Central memory CD8-positive, alpha-beta T cell (primary cell): ENCODE data around the gene GTSE1.

ENCODE experiments used
- ATAC-seq: fragments of 150-1000 bp; cut with Tn5 transposase; replicated peaks from 2 replicates; pipeline ENCODE4 v1.10.0; 2022; ENCODE audit warnings: mild to moderate bottlenecking, moderate FRiP score, moderate number of reproducible peaks; ENCODE audit not compliant: poor library complexity, severe bottlenecking; ENCODE audit errors: extremely low read depth
- DNase-seq, 2 donors: peaks; one replicate each; pipeline ENCODE4 v3.0.0; 2021; ENCODE audit warnings: low spot score in 2 of 2
- H3K27ac Mint-ChIP-seq: one replicate; pipeline ENCODE4 v1.8.0; 2022; ENCODE audit warnings: low read depth, mild to moderate bottlenecking, moderate library complexity, mixed read lengths
- H3K27me3 Mint-ChIP-seq: one replicate; pipeline ENCODE4 v1.8.0; 2022; ENCODE audit warnings: mixed read lengths
- H3K36me3 Mint-ChIP-seq: one replicate; pipeline ENCODE4 v1.8.0; 2022; ENCODE audit warnings: mild to moderate bottlenecking, moderate library complexity, mixed read lengths; ENCODE audit not compliant: insufficient read depth
- H3K4me1 Mint-ChIP-seq: one replicate; pipeline ENCODE4 v1.8.0; 2022; ENCODE audit warnings: mixed read lengths
- H3K4me3 Mint-ChIP-seq: one replicate; pipeline ENCODE4 v1.8.0; 2022; ENCODE audit warnings: mild to moderate bottlenecking, moderate library complexity, mixed read lengths
- H3K9me3 Mint-ChIP-seq: one replicate; pipeline ENCODE4 v1.8.0; 2022; ENCODE audit warnings: mixed read lengths

The GTSE1 gene

DNA sequence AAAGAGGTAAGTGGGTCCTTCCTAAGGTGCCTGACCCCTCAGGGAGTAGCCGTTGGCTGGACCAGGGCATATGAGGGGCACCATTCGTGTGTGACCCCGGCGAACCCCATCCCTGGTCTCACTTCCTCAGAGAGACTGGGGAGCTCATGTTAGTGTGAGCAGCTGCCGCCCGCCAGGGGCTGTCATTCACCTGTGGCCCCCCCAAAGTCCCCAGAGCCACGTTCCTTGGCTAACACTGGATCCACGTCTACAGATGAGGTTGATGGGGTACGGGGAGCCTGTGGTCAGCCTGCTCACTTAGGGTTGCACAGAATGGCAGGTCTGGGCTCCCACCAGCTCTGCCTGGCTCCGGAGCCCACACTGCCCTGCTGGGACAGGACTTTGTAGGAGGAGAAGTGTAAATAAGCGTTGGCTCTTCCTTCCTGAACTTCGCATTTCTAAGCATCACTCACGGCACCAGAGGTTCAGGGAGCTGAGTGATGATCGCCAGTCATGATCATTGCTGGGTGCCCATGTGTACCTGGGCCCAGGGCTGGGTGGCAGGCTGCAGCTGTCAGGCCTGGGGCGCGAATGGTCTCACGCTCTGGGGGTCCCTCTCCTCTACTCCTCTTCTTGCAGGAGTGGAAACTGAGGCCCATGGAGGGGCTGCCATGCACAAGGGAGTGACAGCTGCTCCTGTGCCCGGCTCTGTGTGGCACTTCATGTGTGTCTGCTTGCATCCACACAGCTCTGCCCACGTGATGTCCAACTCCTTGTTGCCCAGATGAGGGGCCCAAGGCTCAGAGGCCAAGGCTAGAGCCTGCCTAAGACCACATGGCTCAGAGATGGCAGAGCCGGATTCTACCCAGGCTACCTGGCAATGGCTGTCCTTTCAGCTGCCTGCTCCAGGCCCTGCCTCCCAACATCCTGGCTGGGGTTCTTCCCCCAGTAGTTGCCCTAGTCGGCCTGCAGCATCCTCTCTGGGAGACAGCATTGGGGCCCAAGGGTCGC lies 17.7 kb upstream of the GTSE1 start:
- DNase-seq (no peak), ATAC-seq (no peak)
- H3K4me3 Mint-ChIP-seq: no peak overlapping the region
- no peaks in the 10 kb centered on the region for H3K27me3 Mint-ChIP-seq
- H3K27ac Mint-ChIP-seq: peak overlapping the region; percentile 22
- peaks cover 63% of the 10 kb centered on the region for H3K4me1 Mint-ChIP-seq
- H3K9me3 Mint-ChIP-seq: no peaks in the 10 kb centered on the region
- peaks cover 28% of the 10 kb centered on the region for H3K36me3 Mint-ChIP-seq

DNA sequence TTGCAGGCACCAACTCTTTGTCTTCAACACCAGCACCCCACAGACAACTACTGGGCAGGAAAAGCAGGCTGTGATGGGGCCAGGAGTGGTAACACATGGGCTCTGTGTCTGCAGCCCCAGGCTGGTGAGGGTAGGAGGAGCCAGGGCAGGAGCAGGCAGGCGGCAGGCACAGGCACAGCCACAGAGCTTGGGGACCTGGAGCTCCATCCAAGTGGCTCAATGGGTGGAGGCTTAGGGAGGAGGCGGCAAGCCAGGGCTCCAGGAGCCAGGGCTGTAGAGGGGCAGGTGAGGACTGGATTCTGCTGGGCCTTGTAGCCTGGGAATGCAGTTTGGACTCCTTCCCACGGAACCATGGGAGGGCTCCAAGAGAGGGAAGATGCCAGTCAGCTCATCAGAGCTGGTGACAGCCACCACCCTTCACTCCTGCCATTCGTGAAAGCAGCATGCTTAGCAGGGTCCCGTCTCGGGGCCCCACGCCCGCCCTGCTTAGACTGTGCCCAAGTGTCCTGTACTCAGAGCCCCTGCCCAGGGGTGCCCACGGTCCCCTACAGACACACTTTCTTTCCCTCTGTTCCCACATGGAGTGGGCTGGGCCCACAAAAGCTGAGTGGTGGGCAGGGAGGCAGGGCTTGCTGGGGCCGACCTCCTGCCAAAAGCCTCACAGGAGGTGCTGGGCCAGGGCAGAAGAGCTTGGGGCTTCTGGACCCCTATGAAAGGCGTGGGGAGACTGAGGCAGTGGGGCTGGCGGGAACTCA lies 16.4 kb upstream of the GTSE1 start:
- H3K27ac Mint-ChIP-seq: peak overlapping the region; percentile 90
- ATAC-seq: no peak
- no peak for DNase-seq
- H3K27me3 Mint-ChIP-seq: no peaks in the 10 kb centered on the region
- H3K4me3 Mint-ChIP-seq: peak overlapping the region; percentile 63
- peaks cover 30% of the 10 kb centered on the region for H3K36me3 Mint-ChIP-seq
- H3K4me1 Mint-ChIP-seq: peaks cover 65% of the 10 kb centered on the region
- H3K9me3 Mint-ChIP-seq: no peaks in the 10 kb centered on the region

DNA sequence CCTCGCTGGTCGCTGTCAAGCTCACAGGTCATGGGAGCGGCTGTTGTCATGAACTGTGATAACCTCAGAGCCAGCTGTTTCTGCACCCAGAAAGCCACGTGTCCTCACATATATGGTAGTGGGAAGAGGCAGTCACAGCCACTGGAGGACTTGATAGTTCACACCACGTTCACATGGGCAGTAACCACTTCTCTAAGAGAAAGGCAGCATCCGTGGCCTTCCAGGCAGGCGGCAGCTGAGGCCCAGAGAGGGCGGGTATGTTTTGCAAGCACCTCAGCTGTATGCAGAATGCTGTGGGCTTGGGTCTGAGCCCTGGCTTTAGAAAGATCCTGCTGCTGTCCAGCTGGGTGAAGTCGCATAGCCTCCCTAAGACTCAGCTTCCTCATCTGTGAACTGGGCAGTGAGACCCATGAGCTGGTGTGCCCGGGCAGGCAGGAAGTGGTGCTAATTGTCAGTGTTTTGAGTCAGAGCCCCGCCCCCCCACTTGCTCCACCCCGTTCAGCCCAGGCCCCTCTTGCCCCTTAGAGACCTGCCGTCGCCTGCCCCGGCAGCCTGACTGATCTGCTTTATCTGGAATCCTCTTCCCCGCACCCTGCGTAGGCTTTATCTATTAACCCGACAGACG lies 15.6 kb upstream of the GTSE1 start:
- H3K27ac Mint-ChIP-seq: peak overlapping the region; percentile 90
- H3K4me3 Mint-ChIP-seq: peak overlapping the region; percentile 63
- H3K4me1 Mint-ChIP-seq: peaks cover 57% of the 10 kb centered on the region
- peak; percentile 99 for ATAC-seq
- peaks cover 33% of the 10 kb centered on the region for H3K36me3 Mint-ChIP-seq
- DNase-seq: peak; percentile 34 to 74
- H3K27me3 Mint-ChIP-seq: no peaks in the 10 kb centered on the region
- H3K9me3 Mint-ChIP-seq: no peaks in the 10 kb centered on the region

DNA sequence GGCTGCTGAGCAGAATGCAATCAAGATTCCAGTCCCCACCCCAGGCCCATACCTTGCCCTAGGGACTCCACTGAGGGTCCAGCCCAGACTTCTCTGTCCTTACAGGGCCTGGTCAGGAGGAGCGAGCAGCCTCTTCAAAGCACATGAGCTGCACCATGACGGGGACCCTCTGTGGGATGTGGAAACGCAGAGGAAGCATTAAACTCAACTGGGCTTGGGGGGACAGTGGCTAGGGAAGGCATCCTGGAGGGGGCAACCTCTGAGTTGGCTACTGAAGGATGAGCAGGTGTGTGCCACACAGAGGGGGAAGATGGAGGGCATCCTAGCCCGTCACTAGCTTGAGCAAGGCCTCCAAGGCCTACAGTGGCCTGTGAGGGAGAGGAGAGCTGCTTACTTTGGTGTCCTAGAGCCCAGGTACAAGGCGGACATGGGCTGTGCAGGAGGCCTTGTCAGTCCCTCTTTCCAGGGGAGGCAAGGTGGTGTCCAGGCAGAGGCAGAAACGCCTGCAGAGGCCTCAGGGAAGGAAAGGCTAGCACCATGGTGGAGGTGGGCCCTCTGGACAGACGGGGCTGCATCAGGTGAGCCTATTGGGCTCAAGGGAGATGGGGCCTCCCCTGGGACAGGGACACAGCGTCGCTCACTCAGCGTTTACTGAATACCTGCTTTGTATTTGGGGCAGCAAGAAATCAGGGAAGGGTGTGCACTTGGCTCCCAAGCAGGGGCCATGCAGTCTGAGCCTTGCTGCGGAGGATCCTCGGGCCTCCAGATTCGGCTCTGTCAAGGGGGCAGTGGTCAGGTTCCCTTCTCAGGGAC lies 14.6 kb upstream of the GTSE1 start:
- H3K4me1 Mint-ChIP-seq: peaks cover 52% of the 10 kb centered on the region
- peaks cover 35% of the 10 kb centered on the region for H3K36me3 Mint-ChIP-seq
- no peaks in the 10 kb centered on the region for H3K9me3 Mint-ChIP-seq
- H3K27me3 Mint-ChIP-seq: no peaks in the 10 kb centered on the region
- DNase-seq: no peak
- peak overlapping the region; percentile 63 for H3K4me3 Mint-ChIP-seq
- no peak for ATAC-seq
- peak overlapping the region; percentile 90 for H3K27ac Mint-ChIP-seq

DNA sequence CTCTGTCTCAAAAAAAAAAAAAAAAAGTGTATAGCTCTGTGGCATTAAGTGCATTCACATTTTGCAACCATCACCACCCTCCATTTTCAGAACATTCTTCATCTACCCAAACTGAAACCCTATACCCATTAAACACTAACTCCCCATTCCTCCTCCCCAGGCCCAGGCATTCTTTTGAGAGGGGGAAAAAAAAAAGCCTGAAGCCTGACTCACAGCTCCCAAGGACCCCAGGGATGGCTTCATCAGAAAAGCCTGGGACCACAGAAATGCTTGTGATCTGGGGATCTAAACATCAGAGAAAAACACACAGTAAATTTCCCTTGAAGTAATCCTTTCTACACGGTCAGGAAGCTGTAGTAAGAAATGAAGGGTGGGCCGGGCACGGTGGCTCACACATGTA lies 10.7 kb upstream of the GTSE1 start:
- DNase-seq: no peak
- Mint-ChIP-seq H3K27ac (peak overlapping the region; percentile 83), H3K9me3 (no peaks in the 10 kb centered on the region), H3K27me3 (no peaks in the 10 kb centered on the region), H3K36me3 (peaks cover 50% of the 10 kb centered on the region), H3K4me1 (peaks cover 56% of the 10 kb centered on the region), H3K4me3 (peak overlapping the region; percentile 13)
- ATAC-seq: no peak

DNA sequence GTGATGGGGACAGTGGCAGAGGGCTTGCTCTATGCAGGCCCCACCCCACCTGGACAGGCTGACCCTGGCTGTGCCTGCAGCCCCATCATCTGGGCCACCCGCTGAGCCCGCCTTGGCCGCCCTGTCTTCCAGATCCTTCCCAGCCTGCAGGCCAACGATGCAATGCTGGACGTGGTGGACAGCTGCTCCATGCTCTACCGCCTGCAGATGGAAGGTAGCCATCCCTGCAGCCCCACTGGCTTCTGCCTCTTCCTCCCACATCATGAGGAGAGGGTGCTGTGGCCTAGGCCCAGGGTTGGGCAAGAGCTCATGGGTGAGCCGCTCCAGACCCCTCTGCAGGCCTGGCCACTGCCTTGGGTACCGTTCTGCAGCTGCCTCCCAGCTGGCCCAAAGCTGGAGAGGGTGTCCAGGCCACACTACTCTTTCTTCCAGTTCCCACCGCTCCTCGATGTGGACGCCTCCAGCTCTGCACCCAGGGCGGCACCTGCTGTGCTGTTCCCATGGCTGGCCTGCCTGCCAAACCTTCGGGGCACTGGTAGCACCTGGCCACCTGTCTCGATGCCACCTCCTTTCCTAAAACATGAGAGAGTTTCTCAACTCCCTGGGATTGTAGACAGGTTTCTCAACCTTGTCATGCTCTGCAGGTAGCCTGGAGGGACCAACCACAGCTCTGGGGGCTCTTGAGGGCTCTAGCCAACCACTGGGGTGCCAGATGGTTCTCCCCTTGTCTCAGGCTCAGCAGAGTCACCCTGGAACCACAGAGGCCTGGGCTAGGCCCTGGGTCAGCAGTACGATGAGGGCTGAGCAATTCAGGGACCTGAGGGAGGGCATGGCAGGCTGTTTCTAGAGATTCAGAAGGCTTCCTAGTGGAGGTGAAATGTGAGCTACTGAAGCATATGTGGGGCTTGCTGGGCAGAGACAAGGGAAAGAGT lies 9.5 kb upstream of the GTSE1 start:
- Mint-ChIP-seq H3K27ac (peak overlapping the region; percentile 93), H3K9me3 (no peaks in the 10 kb centered on the region), H3K4me1 (peaks cover 47% of the 10 kb centered on the region), H3K36me3 (peaks cover 49% of the 10 kb centered on the region), H3K27me3 (no peaks in the 10 kb centered on the region), H3K4me3 (peak overlapping the region; percentile 76)
- ATAC-seq (no peak), DNase-seq (no peak)

DNA sequence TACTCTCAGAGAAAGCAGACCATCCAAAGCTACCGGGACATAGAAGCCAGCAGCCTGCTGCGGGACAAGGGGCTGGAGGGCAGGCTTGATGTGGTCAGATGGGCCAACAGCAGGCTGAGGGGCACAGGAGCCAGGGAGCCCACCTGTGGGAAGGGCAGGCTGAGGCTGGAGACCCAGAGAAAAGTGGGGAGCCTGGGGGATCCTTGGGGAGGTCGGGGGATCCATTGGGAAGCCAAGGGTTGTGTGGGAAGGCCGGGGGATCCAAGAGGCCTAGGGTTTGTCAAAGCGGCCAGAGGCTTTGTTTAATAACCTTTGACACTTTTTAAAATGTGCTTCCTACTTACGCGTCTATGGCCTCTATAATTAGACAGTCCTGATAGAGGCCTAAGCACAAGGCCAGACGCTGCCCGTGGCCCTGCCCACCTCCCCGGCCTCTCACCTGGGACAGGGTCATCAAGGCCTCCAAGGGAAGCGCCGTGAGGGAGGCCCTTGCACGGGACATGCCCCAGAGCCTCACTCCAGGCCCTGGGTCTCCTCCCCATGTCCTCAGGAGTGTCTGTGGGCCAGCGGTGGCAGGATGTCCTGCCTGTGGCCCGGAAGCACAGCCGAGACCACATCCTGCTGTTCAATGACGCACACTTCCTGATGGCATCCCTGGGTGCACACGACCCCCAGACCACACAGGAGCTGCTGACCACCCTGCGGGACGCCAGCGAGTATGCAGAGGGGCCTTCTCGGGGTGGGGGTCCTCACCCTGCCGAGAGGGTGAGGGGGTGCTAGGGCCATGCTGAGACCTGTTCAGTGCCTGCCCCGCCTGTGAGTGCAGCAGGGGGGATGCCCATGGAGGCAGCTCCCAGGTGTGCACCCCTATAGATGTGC lies 8.6 kb upstream of the GTSE1 start:
- peaks cover 53% of the 10 kb centered on the region for H3K36me3 Mint-ChIP-seq
- H3K27ac Mint-ChIP-seq: peak overlapping the region; percentile 93
- peaks cover 52% of the 10 kb centered on the region for H3K4me1 Mint-ChIP-seq
- peak; percentile 57 for ATAC-seq
- no peaks in the 10 kb centered on the region for H3K9me3 Mint-ChIP-seq
- H3K27me3 Mint-ChIP-seq: no peaks in the 10 kb centered on the region
- DNase-seq: peak in 1 of 2 donors; percentile 42
- H3K4me3 Mint-ChIP-seq: peak overlapping the region; percentile 76

DNA sequence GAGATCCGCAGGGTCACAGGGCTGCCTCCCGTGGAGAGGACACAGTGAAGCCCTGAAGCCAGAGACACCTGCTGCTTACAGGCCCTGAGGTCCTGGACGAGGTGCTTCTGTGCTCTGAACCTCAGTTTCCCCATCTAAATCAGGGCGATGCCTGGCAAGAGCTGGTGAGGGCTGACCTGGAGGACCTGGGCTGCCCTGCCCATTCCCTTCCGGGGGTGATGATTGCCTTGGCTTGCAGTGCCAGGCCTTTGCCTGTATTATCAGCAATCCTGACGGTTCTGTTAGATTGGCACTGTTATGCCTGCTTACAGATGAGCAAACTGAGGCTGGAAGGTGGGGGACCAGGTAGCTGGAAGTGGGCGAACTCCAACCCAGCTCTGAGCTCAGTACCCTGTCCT lies 7.8 kb upstream of the GTSE1 start:
- no peak for ATAC-seq
- Mint-ChIP-seq H3K9me3 (no peaks in the 10 kb centered on the region), H3K4me1 (peaks cover 56% of the 10 kb centered on the region), H3K4me3 (peak overlapping the region; percentile 79), H3K27me3 (no peaks in the 10 kb centered on the region), H3K36me3 (peaks cover 54% of the 10 kb centered on the region), H3K27ac (peak overlapping the region; percentile 93)
- DNase-seq: no peak

DNA sequence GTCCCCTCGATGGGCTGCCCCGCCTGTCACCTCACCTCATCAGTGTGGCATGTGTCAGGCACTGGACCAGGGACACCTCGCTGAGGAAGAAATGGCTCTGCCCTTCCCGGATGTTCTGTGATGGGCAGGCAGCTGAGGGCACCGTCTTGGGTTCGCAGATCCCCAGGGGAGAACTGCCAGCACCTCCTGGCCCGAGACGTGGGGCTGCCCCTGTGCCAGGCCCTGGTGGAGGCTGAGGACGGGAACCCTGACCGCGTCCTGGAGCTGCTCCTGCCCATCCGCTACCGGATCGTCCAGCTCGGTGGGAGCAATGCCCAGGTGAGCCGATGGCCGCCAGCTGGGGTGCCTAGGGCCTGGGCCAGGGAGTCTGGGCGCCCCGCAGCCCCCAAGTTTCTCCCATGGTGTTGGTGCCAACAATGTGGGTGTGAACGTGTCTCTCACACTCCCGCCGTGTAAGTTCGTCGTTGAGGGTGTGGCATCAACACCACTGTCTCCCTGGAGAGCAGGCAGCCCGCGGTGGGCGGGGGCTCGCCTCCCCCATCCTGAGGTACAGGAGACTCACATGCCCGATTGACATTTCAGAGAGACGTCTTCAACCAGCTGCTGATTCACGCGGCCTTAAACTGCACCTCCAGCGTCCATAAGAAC lies 7.3 kb upstream of the GTSE1 start:
- no peaks in the 10 kb centered on the region for H3K27me3 Mint-ChIP-seq
- peak; percentile 33 to 74 for DNase-seq
- peak overlapping the region; percentile 79 for H3K4me3 Mint-ChIP-seq
- peaks cover 52% of the 10 kb centered on the region for H3K4me1 Mint-ChIP-seq
- peak; percentile 77 for ATAC-seq
- peak overlapping the region; percentile 93 for H3K27ac Mint-ChIP-seq
- H3K36me3 Mint-ChIP-seq: peaks cover 51% of the 10 kb centered on the region
- H3K9me3 Mint-ChIP-seq: no peaks in the 10 kb centered on the region

DNA sequence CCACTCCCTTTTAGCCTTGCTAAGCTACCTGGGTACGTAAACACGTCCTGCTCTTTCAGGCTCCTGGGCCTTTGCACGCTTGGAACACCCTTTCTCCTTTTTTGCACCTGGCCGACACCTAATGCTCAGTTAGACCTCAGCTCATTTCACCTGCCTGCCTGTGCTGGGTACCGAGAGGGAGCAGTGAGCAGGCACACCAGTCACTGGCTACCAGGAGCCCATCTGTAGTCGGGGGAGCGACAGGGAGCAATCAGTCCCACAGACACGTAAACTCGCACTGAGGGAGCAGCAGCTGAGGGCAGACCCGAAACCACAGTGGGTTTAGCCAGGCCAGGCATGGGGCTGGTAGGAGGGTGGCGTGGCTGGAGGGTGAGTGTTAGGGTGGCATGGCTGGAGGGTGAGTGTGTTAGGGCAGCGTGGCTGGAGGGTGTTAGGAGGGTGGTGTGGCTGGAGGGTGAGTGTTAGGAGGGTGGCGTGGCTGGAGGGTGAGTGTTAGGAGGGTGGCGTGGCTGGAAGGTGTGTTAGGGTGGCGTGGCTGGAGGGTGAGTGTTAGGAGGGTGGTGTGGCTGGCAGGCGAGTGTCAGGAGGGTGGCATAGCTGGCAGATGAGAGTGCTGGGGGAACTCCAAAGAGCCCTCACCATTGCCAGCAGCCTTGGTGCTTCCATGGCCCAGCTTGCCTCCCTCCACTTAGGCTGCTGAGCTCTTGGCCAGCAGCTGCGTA lies 6.4 kb upstream of the GTSE1 start:
- H3K27ac Mint-ChIP-seq: peak overlapping the region; percentile 93
- no peak for DNase-seq
- peaks cover 49% of the 10 kb centered on the region for H3K36me3 Mint-ChIP-seq
- no peak for ATAC-seq
- H3K4me3 Mint-ChIP-seq: peak overlapping the region; percentile 79
- H3K9me3 Mint-ChIP-seq: no peaks in the 10 kb centered on the region
- peaks cover 57% of the 10 kb centered on the region for H3K4me1 Mint-ChIP-seq
- H3K27me3 Mint-ChIP-seq: no peaks in the 10 kb centered on the region
